GM21576 (cell line): Measurements from ENCODE around the gene LRRC73.
"Not testable (repeated sequence)": the region's sequence is repeated elsewhere in the genome, so short reads cannot be mapped to it uniquely, and the experiment has no call there.

Experiments used
- ATAC-seq: cut with Tn5 transposase; IDR thresholded peaks from one replicate; pipeline ENCODE4 v1.9.1; 2021; ENCODE audit warnings: mild to moderate bottlenecking, moderate library complexity; ENCODE audit not compliant: unreplicated experiment

Gene LRRC73

GRCh38 chr6:43467265-43467664, 42.9 kb downstream of the LRRC73 start:
- ATAC-seq, result not testable (repeated sequence)

- no peak for ATAC-seq
Measured at GRCh38 chr6:43465948-43466347, 44.2 kb downstream of the LRRC73 start.

DNA sequence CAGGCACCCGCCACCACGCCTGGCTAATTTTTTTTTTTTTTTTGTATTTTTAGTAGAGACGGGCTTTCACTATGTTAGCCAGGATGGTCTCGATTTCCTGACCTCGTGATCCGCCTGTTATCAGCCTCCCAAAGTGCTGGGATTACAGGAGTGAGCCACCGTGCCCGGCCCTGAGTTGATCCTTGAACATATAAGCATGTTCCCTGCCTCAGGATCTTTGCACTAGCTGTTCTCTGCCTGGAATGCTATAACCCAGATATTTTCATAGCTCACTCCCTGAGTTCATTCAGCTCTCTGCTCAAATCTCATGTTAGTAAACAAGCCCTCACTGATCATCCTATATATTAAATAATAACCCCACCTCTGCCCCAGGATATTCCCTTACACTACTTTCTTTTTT, 45.8 kb downstream of the LRRC73 start:
- ATAC-seq, result no peak

DNA sequence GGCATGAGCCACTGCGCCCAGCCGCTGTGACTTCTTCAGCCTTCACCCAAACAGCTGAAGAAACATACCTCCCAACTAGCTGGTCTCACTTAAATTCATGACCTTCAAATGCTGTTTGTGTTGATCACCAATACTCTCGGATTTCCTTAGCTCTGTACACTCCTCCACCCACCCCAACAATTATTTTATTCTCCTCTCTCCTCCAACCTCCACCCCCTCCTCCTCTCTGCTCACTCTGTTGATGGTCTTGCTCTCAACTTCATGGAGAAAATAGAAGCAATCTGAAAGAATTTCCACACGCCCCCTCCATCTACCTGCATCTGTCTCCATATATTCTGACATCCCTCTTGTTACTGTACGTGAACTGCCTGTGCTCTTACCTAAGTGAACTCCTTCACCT, 48.2 kb downstream of the LRRC73 start:
- ATAC-seq, result no peak

DNA sequence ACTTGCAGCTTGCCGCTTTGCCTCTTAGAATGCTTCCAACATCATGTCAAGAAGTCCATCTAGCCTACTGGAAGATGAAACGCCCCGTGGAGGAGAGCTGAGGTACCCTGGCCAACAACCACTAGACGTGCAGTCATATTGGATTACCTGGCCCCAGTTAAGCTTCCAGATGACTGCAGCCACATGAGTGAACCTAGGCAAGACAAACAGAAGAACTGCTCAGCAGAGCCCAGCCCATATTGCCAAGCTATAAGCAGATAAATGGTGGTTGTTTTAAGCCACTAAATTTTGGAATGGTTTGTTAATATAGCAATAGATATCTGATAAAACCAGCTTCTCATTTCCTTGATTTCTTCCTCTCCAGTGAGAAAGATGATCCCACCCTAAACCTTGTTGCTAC, 50.1 kb downstream of the LRRC73 start:
- ATAC-seq, result no peak

DNA sequence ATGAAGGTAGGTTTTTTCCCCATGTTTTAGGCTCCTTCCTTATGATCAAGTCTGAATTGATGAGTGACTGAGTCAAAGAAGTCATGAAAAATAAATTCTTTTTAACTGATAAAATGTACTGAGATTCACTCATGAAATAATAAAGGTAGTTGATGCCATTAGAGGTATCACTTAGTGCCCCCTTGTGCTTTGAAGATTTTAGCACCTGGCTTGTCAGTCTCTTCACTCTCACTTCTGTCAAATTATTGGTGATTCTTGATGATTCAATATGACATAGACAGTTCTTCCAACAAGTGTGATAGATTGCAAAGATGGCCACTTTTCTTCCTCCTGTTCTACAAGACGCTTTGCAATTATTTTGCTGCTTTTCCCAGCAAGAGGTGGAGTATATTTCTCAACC, 50.6 kb downstream of the LRRC73 start:
- no peak for ATAC-seq

DNA sequence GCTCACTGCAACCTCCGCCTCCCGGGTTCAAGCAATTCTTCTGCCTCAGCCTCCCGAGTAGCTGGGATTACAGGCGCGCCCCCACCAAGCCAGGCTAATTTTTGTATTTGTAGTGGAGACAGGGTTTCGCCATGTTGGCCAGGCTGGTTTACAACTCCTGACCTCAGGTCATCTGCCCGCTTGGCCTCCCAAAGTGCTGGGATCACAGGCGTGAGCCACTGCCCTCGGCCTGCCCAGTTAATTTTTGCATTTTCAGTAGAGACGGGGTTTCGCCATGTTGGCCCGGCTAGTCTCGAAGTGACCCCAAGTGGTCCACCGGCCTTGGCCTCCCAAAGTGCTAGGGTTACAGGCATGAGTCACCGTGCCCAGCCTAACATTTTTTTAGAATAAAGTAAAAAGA, 52.0 kb downstream of the LRRC73 start:
- ATAC-seq, result not testable (repeated sequence)

DNA sequence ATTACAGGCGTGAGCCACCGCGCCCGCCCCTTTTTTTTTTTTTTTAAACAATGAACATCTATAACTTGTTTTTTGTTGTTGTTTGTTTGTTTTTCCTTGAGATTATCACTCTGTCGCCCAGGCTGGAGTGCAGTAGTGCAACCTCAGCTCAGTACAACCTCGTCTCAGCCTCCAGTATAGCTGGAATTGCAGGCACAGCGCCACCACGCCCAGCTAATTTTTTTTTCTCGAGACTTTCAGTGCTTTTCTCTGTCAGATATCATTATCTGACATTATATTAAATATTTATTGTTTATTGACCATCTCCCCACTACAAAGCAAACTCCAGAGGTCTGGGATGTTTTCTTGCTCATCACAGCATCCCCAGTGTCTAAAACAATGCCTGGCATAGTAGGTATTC, 52.5 kb downstream of the LRRC73 start:
- no peak for ATAC-seq
